GM12874 (cell line): ENCODE results near the gene INSR.
A peak's percentile ranks its signal among the peaks of the same experiment; 100 is the strongest.

Experiments used
- CTCF ChIP-seq: IDR thresholded peaks from 2 replicates; pipeline ENCODE4 v1.5.1; 2011; ENCODE audit warnings: low read depth, mild to moderate bottlenecking, control low read depth, low read length, moderate library complexity; ENCODE audit not compliant: insufficient read depth

The INSR gene

GRCh38 chr19:7307590-7308218 is 13.5 kb upstream of the INSR start:
- TF ChIP-seq CTCF: no peak

DNA sequence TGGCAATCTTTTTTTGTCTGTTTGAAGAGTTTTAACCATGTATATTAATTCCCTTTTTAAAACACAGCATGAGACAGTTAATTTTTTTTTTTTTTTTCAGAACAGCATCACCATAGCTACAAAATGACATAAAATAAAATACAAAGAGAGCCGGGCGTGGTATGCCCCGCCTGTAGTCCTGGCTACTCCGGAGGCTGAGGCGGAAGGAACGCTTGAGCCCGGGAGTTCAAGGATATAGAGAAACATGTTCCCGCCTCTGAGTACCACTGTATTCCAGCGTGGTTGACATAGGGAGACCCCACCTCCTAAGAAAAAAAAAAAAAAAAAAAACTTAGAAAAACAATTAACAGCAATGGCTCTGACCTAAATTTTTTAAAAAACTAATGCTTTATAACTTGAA is 10.0 kb upstream of the INSR start:
- no peak for TF ChIP-seq CTCF

GRCh38 chr19:7303470-7303869 is 9.3 kb upstream of the INSR start:
- TF ChIP-seq CTCF: no peak

DNA sequence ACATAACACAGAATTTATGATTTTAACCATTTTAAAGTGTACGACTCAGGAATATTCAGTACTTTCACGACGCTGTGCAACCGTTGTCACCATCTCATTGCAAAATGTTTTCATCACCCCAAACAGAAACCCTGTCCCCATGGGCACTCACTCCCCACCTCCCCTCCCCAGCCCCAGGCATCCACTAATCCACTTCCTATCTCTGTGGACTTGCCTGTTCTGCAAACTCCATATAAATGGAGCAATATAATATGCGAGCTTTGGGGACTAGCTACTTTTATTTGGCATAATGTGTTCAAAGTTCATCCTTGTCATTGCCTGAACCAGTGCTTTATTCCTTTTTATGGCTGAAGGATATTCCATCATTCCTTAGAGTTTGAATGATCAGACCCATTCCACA is 7.3 kb upstream of the INSR start:
- no peak for TF ChIP-seq CTCF

DNA sequence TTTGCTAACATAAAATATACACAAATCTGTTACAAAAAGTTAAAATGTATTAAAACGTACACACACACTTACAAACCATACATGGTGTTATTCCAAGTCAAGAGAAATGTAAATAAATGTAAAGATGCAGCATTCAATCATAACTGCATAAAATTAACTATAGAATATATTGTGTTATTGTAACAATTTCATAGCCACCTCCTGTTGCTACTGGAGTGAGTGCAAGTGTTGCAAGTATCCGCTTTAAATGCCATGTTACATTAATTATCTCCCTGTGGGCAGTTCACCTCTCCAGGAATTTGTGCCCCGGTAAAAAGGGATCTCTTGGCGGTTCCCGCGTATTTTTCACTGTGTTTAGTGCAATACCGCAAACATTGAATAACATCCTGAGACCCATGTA is 3.5 kb upstream of the INSR start:
- TF ChIP-seq CTCF: no peak

GRCh38 chr19:7295912-7296536 is 1.8 kb upstream of the INSR start:
- no peak for TF ChIP-seq CTCF

DNA sequence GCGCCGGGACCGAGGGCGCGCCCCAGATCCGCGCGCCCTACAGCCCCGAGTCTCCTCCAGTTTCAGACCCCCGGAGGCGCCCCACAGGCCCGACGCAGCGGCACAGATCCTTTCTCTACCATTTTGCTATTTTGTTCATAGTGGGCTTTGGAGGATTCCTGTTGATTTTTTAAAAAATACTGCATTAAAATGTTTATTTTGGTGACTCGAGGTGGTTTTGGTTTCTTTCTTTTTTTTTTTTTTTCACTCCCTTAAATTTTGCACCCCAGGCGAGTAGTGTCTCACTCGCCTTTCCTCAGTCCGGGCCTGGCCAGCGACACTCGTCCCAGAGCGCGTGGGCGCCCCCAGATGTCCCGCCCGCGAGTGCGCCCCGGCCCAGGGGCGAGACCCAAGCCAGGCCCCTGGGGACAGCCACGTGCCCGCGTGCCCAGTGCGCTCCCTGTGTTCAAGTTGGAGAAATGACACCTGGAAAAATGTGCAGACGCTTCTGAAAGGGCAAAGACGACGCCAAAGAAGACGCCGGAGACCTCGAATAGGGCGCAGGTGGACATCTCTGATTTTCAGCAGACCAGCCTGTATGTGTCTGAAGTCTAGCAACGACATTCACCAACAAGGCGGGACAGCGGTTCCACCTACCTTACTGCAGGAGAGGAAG is 471 bp upstream of the INSR start:
- peak; percentile 53 for TF ChIP-seq CTCF
